GM21515 (cell line): Measurements from ENCODE around the gene HCAR3.

Experiments
- ATAC-seq: cut with Tn5 transposase; IDR thresholded peaks from one replicate; pipeline ENCODE4 v1.9.1; 2021; ENCODE audit not compliant: unreplicated experiment

HCAR3 gene

DNA sequence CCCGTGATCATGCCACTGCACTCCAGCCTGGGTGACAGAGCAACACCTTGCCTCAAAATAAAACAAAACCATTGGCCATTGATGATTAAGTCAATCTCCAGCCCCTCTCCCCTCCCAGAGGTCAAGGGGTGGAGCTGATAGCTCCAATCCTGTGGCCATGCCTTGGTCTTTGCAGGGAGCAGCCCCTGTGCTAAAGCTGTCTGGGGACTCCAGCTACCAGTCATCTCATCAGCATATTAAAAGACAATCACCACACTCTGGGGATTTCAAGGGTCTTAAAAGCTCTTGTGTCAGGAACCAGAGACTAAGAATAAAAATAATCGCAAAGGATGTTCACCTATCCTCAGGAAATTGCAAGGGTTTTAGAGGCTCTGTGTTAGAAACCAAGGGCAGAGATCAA, 44.1 kb downstream of the HCAR3 start:
- ATAC-seq = no peak

DNA sequence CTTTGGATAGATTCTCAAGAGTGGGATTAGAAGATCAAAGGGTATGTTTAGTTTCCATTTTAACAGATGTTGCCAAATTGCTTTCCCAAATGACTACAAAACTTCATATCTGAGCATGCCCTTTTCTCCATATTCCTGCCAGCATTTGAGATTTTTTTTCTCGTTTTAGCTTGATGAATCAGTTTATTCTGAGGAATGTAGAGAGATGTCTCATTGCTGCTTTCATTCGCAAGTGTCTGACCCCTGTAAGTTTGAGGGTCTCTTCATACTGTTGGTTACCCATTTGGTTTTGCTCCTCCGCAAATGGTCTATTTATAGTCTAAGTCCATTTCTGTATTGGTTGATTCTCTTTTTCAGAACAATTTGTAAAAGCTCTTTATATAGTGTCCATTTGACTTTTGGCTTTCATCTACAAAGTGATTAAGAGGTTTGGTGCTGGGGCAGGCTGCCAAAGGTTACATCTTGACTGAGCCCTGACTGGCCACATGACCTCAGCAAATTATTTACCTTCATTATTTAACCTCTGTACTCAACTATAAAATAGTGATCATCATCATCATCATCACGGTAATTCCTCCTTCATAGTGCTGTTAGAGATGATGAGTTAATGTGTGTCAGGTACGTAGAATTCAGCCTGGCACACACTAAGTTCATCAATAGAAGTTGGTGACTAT, 47.1 kb downstream of the HCAR3 start:
- no peak for ATAC-seq

DNA sequence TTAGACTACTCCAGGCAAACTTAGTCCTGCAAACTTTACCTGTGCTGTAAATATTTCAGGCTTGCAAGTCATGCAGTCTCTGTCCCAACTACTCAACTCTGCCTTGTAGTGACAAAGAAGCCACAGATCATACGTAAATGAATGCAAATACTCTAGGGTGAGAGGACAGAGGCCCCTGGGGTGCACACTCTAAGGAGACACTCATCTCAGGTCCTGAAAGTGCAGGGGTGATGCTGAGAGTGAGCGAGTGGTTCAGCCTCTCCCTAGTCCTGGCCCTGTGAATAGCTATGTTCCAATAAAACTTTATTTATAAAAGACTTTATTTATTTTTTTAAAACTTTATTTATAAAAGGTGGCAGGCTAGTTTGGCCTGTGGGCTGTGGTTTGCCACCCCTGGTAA, 48.3 kb downstream of the HCAR3 start:
- no peak for ATAC-seq

GRCh38 chr12:122665759-122666158, 50.9 kb downstream of the HCAR3 start:
- ATAC-seq = no peak

- ATAC-seq = no peak
Observed at GRCh38 chr12:122665349-122665748, 51.3 kb downstream of the HCAR3 start.
